ENCODE results near the gene NFATC1. TPM values are rescaled to one million over a fixed set of nuclear protein-coding genes. Genes with fewer than 3 reads are reported as not detected.
"Not testable (repeated sequence)": the region's sequence is repeated elsewhere in the genome, so short reads cannot be mapped to it uniquely, and the experiment has no call there.

The NFATC1 gene
- polyA plus RNA-seq, 1 donor: 12.8 TPM

DNA sequence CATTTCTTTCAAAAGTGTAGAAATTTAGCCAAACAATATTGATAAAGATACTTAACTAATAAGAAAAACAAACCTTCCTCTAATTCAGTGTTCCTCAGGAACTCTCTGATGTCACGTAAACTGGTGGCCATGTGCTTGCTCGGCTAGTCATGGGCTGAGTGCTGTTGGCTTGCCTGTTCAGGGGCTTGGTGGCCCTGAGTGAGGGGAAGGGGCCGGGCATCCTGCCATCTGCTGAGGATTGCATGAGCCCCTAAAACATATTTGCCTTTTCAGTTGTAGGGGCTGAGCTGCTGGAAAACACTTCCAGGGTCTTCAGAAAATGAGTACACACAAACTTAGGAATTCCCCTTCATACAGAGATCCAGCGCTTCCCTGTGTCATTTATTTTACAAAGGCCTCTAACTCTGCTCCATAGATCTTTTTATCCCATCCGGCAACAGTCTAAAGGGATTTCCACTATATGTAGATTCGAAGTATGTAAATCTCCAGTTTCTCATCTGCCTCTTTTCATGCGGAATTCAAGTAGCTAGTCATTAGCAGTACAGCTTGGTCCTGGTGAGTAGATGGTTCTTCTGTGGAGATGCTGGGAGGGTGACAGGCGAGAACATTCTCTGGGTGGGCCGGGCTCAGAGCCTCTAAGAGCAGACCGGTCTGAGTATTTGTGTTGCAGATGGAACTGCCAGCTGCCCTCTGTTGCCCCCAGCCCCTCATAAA is 20.1 kb upstream of the NFATC1 start:
- no peak for DNase-seq

DNA sequence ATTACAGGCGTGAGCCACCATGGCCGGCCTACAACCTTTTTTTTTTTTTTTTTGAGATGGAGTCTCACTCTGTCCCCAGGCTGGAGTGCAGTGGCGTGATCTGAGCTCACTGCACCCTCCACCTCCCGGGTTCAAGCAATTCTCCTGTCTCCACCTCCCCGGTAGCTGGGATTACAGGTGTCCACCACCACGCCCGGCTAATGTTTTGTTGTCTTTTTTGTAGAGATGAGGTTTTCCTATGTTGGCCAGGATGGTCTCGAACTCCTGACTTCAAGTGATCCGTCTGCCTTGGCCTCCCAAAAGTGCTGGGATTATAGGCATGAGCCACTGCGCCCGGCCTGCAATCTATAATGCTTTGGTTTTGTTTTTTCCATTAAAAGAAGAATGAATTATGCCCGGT is 19.1 kb upstream of the NFATC1 start:
- not testable (repeated sequence) for DNase-seq

DNA sequence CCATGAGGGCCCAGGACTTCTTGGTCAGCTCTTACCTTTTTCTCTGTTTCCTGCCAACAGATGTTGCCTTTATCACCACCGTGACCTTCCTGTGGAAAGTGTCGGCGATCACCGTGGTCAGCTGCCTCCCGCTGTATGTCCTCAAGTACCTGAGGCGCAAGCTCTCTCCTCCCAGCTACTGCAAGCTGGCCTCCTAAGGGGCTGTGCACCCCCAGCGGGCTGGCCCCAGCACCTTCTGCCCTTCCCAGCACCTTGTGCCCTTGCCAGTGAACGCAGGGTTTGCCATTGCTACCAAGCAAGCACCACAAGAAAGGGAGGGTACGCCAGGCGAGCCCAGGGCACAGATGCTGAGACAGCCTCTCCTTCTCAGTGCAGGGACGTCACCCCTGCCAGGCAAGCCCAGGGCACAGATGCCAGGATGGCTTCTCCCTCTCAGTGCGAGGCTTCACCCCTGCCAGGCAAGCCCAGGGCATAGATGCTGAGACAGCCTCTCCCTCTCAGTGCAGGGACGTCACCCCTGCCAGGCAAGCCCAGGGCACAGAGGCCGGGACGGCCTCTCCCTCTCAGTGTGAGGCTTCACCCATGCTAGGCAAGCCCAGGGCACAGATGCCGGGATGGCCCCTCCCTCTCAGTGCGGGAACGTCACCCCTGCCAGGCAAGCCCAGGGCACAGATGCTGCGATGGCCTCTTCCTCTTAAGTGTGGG is 18.4 kb upstream of the NFATC1 start:
- no peak for DNase-seq

DNA sequence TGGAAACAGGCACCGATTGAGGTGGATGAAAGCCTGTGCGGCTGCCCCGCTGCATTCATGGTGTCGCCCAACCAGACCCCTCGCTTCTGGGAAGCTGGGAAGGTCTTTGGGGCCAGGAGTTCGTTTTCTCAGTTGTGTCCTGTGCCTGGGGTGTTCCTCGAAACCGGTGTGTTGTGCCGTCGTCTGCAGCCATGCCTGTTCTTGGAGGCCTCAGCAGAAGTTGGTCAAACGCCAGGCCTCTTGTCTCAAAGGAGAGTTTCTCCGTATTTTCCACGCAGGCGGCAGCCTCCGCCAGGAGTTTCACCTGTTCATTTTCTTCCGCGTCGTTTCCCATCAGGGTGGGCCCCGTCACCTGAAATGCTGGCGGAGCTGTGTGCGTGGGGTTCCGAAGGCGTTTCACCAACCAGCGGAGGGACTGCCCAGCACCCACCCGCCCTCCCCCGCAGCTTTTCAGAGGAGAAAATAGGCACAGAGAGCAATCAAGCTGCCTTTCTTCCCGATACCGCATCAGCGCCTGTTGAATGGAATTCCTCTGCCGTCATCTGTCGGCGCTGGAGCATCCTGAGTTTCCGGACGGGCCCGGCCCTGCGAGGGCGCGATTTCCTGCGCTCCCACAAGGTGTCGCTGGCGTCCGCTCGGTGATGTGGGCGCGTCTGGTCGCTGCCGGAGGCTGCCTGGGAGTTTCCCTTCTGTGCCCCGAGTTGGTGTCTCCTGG is 17.0 kb upstream of the NFATC1 start:
- peak; percentile 88 for DNase-seq

DNA sequence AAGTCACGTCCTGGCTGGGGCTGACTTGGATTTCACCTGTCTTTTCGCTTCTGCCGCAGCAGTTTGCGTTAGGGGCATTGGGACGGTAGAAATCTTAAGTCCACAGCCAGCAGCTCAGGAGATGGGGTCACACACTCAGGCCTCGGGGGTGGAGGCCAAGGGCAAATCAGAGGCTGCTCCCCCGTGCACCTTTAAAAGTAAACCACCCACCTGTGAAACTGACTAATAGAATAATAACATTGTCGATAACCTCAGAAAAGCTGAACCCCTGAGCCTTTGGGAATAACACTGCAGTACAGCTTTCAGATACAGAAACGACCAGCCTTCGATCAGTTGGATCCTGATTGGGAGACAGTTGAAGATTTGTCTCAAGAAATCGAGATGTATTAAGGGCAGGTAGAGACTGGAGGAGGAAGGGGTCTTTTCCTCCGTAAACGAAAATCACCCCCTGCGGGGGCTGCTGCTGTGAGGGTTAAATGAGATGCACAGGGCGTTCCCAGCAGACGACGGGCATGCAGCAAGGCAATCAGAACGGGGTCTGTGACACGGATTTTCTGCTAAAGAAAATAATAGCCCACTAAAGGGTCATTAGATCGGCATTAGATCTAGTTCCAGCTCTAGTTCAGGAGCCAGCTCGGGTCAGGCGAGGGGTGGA is 16.4 kb upstream of the NFATC1 start:
- DNase-seq: no peak

DNA sequence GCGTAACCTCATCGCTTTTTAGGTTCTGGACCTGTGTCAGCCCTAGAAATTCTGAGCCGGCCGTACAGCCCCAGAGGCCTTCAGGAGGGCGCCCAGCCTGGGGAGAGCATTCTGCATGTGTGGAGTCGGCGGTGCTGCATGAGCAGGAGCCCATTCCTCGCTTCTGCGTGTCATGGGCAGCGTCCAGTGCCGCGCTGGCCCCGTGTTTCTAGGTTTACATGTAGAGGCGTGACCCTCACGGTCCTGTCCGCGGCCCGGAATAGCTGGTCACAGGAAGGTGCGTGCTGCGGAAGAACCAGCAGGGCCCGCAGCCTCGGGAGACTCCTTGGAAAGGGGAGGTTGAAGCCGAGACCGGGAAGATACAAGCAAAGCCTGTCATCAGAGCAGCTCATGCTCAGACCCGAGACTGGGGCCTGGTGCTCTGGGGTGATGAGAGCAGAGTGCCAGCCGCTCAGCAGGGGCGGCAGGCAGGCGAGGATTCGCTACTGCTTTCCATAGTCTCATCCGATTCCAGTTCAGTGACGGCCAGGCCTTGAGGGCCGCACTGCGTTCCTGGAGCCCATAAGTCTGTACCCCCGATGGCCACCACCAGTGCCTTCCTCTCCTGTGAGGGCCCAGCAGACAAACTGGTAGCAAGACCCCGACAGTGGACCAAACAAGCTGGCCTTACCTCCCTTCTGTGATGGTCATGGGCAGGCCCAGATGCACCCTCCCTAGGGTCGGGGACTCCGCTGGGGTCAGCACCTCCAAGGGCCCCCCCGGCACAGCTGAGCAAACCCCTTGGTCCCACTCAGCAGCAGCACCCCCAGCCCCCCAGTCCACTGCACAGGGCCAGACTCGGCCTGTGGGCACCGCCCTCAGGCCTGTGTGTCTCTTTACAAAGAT is 15.6 kb upstream of the NFATC1 start:
- DNase-seq: no peak

DNA sequence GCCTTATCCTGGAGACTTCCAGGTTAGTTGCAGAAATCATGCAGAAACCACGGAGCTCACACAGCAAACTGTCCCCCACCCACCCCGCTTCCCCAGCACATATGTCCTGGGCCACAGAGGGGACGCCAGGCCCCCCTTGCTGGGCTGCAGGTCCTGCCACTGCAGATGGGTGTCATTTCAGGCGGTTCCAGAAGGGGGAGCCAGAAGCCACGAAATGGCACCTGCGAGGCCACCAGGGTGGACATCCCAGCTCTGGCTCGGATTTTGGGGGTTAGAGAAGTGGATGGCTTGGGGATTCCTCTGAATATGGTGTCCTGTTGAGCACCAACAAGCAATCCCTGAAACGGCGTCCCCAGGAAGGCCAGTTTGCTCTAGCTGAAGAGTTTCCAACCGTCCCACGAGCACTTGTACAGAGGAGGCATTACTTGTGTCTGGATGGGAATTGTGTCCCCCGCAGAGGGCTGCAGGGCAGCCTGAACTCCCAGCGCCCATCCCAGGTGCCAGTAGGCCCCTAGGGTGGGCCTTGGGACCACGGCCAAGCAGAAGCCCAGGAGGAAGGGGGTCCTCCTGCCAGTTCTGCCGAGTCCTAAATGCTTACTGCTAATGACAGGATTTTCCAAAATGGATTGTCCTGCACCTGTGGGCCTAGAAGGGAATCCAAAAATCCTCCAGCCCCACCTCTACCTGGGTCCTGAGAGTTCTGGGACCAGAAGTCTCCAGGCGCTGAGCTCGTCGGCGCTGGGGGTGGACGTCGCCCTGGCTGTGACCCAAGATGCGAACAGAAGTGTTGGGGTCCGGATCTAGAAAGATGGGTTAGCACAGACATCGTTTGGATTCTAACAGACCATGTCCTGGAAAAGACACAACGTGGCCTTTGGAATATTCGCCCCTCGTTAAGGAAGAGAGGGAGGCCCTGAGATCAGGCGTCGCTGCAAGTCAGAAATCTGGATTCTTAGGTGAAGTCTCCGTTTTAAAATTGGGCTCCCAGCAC is 14.6 kb upstream of the NFATC1 start:
- peak; percentile 70 for DNase-seq

DNA sequence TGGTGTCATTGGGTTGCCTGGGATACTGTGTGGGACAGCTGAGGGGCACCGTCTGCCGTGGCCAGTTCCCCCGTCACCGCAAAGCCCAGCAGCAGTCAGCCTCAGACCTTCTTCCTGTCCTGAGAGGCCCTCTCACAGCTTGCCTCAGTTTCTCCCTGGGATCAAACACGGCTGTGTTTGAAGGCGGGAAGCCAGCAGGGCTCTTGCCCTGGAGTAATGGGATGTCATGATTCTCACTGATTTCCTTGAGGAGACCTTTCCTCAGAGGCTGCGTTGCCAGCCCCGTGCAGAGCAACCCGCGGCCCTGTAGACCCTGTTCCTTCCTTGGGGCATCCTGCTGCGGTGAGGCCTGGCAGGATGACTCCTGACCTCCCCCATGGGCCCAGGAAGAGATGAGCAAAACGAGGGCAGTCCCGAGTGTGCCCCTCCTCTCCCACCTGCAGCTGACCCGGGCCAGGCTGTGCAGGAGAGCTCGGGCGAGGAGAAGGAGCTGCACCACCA is 13.9 kb upstream of the NFATC1 start:
- DNase-seq: no peak

DNA sequence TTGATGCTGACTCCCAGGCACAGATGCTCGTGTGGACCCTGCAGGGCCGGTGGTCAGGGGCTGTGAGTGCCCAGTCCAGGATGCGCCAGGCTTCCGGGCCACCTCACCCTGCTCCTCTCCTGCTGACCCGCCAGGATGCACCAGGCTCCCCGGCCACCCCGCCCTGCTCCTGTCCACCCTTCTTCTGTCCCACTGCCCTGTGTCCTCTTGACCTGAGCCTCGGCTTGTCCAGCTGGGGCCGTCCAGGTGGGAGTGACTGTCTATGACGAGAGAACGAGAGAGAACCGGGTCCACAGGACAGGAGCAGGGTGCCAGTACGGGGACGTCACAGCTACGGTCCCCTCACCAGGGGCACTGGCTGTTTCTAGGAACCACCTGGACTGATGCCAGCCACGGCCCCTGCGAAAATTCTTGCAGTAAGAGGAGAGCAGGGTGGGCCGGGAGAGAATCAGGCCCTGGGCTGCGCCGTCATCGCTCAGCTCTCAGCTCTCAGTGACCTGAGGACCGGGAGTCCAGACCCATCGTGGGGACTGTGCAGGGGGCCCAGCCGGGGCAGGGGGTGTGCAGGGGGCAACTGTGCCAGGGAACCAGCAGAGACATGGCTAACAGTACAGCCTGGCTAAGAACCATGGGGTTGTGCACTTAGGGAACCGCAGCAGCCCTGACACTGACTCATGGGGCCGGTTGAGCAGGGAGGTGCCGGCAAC is 12.9 kb upstream of the NFATC1 start:
- no peak for DNase-seq

DNA sequence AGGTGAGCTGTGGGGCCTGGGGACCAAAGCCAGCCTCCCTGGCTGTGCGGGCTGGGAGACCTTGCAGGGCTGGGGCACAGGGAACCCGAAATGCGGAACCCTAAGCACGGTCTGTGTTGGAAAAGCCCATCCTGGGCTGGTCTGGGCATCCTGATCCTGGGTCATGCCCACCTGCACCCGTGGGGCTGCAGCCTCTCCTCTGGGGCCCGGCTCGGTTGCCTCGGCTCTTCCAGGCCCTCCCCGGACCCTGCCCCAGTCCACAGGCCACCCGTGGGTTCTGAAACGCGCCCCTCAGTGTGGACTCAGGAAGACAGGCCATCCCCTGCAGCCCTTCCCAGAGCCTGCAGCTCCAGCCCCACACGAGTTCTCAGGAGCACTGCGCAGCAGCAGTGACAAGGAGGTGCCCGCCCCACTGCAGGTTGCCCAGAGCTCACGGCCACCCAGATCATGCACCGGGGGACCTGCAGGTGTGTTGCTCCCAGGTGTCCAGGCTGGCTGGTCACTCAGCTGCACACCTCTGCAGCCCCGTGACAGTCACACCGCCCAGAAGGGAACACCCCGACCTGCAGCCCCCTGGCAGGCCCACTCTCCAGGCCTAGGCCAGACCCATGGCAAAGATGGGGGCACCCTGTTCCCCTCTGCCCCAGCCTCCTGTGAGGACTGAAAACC is 12.2 kb upstream of the NFATC1 start:
- DNase-seq: no peak

DNA sequence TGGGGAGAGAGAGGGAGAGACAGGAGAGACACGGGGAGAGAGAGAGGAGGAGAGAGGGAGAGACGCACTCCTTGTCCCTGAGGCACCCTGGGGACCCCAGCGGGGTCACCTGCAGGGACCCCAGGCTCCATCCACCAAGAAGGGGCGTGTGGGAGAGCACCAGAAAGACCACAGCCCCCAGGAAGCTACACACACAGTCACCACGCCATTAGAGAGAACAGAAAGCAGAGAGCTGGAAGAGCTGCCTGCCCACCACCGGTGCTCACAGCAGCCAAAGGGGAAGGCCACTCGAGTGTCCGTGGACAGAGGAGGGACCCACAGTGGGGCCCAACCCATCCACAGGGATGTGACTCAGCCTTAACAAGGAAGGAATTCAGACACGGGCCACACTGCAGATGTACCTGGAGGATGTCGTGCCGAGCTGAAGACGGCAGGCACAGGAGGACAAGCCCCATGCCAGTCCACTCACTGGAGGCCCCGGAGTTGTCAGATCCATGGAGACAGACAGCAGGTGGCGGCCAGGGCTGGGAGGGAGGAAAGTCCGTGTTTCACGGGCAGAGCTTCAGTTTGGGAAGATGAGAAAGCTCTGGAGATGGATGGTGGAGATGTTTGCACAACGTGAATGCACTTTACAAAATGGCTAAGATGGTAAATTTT is 11.5 kb upstream of the NFATC1 start:
- no peak for DNase-seq

DNA sequence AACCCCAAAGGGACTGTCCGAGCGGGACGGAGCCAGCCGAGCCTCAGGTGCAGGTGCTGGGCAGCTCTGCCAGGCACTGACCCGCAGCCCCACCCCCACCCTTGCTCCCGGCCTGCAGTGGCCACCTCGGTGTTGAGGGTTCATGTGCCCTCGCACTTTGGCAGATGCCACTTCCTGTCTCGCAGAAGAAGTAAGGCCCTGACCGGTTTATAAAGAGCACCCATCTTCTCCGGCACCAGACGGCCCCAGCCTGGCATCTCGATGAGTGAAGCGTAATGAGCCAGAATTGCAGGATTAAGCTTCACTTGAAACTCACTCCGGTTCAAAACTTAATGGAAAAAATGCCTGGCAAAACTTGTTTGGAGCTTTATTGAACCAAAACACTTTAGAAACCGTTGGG is 10.9 kb upstream of the NFATC1 start:
- no peak for DNase-seq

DNA sequence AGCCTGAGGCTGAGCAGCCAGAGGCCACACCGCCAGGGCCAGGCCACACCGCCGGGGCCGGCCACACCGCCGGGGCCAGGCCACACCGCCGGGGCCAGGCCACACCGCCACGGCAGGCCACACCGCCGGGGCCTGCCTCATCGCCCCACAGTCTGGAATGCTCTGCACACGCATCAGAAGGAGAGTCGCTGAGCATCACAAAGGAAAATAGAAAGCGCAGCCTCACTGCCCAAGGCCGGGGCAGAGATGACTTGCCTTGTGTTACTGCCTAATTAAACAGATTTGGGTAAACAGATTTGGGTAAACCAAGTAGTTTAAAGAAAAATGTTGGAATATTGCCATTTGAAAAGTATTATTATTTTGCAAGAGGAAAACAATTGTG is 10.4 kb upstream of the NFATC1 start:
- no peak for DNase-seq

DNA sequence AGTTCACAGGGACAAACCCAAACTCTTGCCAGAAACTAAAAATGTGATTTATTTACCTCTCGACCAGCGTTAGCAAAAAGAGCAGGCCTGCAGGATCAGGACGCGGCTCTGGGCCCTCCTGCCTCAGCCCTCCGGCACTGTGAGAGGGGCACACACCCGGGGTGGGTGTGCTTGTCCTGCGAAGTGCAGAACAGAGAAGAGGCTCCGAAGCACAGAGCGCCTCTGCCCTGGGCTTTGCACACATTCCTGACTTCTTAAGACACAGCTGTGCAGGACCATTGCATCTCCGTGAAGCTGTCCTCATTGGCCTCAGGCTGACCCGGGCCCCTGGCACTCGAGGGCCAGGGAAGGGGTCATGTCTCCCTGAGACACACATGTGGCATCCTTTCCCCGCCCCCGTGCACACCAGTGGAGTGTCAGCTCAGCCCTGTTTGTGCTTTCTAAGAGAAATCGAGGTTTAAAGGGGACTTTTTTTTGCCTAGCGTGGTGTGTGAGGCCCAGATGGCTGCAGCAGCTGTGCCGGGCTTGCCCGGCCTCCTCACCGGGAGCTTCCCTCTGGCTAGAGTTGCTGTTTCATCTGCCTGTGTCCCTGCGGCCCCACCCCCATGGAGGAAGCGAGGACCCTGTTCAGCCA is 9.9 kb upstream of the NFATC1 start:
- DNase-seq: no peak

DNA sequence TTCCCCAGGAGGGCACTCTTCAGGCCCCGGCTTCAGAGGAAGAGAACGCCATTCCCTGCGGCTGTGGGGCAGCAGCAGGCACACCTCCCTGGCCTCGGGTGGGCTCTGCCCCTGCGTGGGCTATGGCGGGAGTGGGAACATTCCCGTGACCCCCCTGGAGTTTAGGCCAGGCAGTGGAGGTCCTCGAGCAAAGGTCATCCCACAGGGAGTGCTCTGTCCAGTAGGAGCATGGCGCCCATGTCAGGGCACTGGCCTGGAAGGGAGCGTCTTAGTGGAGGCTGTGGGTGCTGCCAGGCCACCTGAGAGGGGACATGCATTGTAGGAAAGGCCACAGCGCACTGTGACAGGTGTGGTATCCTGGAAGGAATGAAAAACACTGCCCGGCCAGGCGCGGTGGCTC is 9.2 kb upstream of the NFATC1 start:
- DNase-seq: no peak

DNA sequence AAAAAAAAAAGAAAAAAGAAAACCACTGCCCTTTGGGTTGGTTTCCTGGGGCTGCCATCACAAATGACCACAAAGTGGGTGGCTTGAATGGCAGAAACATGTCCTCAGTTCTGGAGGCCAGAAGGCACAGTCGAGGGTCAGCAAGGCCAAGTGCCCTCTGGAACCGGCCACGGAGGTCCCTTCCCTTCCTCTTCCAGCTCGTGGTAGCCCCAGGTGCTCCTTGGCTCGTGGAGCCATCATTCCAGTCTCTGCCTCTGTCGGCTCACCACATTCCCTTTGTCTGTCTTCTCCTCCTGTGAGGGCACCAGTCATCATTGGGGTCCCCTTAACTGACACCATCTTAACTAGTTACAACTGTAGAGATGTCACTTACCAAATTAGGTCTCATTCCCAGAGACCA is 8.5 kb upstream of the NFATC1 start:
- DNase-seq: no peak

DNA sequence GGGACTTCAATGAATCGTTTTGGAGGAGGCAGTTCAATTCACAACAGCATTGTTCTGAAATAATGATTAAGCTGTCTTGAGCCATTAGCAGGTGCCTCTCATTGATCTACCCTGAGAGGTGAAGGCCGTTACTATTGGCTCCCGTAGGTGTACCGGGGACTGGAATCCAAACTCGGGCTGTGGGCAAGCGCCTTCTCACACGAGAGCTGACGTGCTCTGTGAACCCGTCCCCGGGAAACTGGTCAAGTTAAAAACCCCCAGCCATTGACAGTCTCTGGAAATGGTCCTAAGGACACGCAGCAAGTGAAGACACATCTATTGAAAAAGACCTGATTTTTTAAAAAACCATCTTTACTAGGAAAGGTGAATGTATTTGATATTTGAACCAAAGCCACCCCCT is 8.1 kb upstream of the NFATC1 start:
- DNase-seq: no peak

DNA sequence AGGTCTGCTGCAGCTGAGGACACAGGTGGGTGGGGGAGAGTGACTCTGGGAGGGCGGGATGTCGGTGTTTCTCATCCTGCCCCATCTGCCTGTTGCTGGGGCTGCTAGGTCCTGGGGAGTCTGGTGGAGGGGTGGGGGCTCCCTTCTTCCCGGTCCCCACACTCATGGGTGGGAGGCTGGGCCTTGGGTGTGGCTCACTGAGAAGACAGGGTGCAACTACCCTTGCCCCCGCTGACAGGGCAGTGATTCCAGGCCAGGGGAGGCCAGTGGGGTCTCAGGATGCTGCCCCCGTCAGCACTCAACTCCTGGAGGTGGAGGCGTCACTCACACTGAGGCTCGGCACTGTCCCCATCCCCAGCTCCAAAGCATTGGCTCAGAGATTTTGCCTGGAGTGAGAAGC is 7.7 kb upstream of the NFATC1 start:
- DNase-seq: no peak

Measured in hindlimb muscle (tissue), 1 donor.